Astrocyte (in vitro differentiated cells and primary cell): ENCODE data around the gene FBXL13.
"Not testable (repeated sequence)": the region's sequence is repeated elsewhere in the genome, so short reads cannot be mapped to it uniquely, and the experiment has no call there.

Experiments
- EZH2 ChIP-seq: IDR thresholded peaks from 2 replicates; pipeline ENCODE4 v1.6.1; 2012; ENCODE audit warnings: mild to moderate bottlenecking, low read length, inconsistent platforms; ENCODE audit not compliant: insufficient read depth
- TF ChIP-seq, protein P1 (sequence below): IDR thresholded peaks from 2 replicates; pipeline ENCODE4 v1.5.1; 2011; ENCODE audit warnings: low read depth, mild to moderate bottlenecking, inconsistent platforms, low read length, moderate library complexity; ENCODE audit not compliant: insufficient read depth

GRCh38 chr7:102791367-102791766 is 283.2 kb downstream of the FBXL13 start:
- TF ChIP-seq, protein P1, sequence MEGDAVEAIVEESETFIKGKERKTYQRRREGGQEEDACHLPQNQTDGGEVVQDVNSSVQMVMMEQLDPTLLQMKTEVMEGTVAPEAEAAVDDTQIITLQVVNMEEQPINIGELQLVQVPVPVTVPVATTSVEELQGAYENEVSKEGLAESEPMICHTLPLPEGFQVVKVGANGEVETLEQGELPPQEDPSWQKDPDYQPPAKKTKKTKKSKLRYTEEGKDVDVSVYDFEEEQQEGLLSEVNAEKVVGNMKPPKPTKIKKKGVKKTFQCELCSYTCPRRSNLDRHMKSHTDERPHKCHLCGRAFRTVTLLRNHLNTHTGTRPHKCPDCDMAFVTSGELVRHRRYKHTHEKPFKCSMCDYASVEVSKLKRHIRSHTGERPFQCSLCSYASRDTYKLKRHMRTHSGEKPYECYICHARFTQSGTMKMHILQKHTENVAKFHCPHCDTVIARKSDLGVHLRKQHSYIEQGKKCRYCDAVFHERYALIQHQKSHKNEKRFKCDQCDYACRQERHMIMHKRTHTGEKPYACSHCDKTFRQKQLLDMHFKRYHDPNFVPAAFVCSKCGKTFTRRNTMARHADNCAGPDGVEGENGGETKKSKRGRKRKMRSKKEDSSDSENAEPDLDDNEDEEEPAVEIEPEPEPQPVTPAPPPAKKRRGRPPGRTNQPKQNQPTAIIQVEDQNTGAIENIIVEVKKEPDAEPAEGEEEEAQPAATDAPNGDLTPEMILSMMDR: not testable (repeated sequence)
- TF ChIP-seq EZH2: not testable (repeated sequence)
